Activated B cell treated with CpG ODN at 0.5 μM for 24 hours (primary cell): ENCODE results near the gene BEGAIN. TPM values are rescaled to one million over a fixed set of nuclear protein-coding genes. Genes with fewer than 3 reads are reported as not detected.

Experiments used
- ATAC-seq: fragments of 200-7000 bp; cut with Tn5 transposase; one replicate; pipeline ENCODE4 v1.10.0; 2021; ENCODE audit warnings: low read depth, mild to moderate bottlenecking, moderate library complexity
- CTCF ChIA-PET: fragments of 350-600 bp; sonication (Branson Sonifier 250); formaldehyde crosslinking; loops from one replicate; lab custom pipeline; 2021; ENCODE audit warnings: antibody characterized with exemption; lab: Charles Lee
- POLR2A ChIA-PET: fragments of 350-600 bp; sonication (Branson Sonifier 250); formaldehyde crosslinking; loops from one replicate; lab custom pipeline; 2021; ENCODE audit warnings: antibody characterized with exemption; lab: Charles Lee
- DNase-seq: peaks from one replicate; pipeline ENCODE4 v3.0.0; 2022
- H3K27ac Mint-ChIP-seq: one replicate; pipeline ENCODE4 v1.8.0; 2020; ENCODE audit warnings: mixed read lengths
- H3K27me3 Mint-ChIP-seq: one replicate; pipeline ENCODE4 v1.8.0; 2021; ENCODE audit warnings: mixed read lengths
- H3K36me3 Mint-ChIP-seq: one replicate; pipeline ENCODE4 v1.8.0; 2021; ENCODE audit warnings: low read depth, mixed read lengths
- H3K4me1 Mint-ChIP-seq: one replicate; pipeline ENCODE4 v1.8.0; 2021; ENCODE audit warnings: mixed read lengths
- H3K4me3 Mint-ChIP-seq: one replicate; pipeline ENCODE4 v1.8.0; 2020; ENCODE audit warnings: mild to moderate bottlenecking, mixed read lengths
- H3K9me3 Mint-ChIP-seq: one replicate; pipeline ENCODE4 v1.8.0; 2020; ENCODE audit warnings: mixed read lengths
- intact Hi-C: fragments of 100-400 bp; cut with micrococcal nuclease; formaldehyde crosslinking; loops from one replicate; pipeline ENCODE4 v1.15.1; 2024
- total RNA-seq: library from RNA; stranded (reverse); gene quantifications from 2 replicates; pipeline ENCODE4 v1.2.3, GENCODE V29; 2022
- TF ChIP-seq, protein P1 (sequence below): fragments of 200-600 bp; IDR thresholded peaks from one replicate; pipeline ENCODE4 v1.8.0; 2022; ENCODE audit warnings: antibody characterized with exemption, mild to moderate bottlenecking

The BEGAIN gene
- total RNA-seq, 1 donor from 2014 or later = not detected

- peaks cover 28% of the 10 kb centered on the region for H3K27me3 Mint-ChIP-seq
- ATAC-seq = no peak
- CTCF ChIA-PET = no interaction called here
- no peak for DNase-seq
- POLR2A ChIA-PET = no interaction called here
- TF ChIP-seq, protein P1, sequence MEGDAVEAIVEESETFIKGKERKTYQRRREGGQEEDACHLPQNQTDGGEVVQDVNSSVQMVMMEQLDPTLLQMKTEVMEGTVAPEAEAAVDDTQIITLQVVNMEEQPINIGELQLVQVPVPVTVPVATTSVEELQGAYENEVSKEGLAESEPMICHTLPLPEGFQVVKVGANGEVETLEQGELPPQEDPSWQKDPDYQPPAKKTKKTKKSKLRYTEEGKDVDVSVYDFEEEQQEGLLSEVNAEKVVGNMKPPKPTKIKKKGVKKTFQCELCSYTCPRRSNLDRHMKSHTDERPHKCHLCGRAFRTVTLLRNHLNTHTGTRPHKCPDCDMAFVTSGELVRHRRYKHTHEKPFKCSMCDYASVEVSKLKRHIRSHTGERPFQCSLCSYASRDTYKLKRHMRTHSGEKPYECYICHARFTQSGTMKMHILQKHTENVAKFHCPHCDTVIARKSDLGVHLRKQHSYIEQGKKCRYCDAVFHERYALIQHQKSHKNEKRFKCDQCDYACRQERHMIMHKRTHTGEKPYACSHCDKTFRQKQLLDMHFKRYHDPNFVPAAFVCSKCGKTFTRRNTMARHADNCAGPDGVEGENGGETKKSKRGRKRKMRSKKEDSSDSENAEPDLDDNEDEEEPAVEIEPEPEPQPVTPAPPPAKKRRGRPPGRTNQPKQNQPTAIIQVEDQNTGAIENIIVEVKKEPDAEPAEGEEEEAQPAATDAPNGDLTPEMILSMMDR = no peak
- no peak overlapping the region for H3K27ac Mint-ChIP-seq
- intact Hi-C loops = no loop called here
- no peak overlapping the region for H3K4me3 Mint-ChIP-seq
- peaks cover 10% of the 10 kb centered on the region for H3K4me1 Mint-ChIP-seq
- no peaks in the 10 kb centered on the region for H3K36me3 Mint-ChIP-seq
- no peaks in the 10 kb centered on the region for H3K9me3 Mint-ChIP-seq
Observed at GRCh38 chr14:100573757-100574641, 13.2 kb downstream of the BEGAIN start.

DNA sequence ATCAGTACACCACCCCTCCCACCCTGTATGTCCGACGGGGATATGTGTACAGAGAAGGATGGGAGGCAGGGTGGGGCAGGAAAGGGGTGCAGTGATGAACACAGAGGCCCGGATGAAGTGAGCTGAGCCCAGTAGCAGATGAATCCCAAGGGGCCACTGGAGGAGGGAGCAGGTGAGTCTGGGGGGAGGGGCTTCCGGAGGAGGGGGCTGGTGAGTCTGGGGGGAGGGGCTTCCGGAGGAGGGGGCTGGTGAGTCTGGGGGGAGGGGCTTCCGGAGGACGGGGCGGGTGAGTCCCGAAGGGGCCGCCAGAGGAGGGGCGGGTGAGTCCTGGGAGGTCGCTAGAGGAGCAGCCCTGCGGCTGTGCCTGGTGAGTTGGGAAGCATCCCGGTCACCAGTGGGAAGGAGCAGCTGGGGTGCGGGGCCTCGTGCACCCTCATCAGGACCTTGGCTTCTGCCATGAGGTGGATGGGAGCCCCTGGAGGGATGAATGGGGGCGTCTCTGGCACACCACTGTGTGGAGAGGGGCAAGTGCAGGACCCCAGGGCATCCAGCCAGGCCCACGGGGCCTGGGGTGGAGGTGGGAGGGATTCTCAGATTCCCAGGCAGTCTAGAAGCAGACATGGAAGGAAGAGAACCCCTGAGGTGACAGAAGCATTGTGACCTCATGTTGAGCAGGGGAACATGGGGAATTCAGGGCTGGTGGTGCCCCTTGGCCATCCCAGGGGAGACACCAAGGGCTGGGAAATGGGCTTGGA is 14.0 kb downstream of the BEGAIN start:
- intact Hi-C loops = no loop called here
- Mint-ChIP-seq H3K36me3 (no peaks in the 10 kb centered on the region), H3K4me1 (peaks cover 10% of the 10 kb centered on the region), H3K4me3 (no peak overlapping the region), H3K9me3 (no peaks in the 10 kb centered on the region), H3K27ac (no peak overlapping the region), H3K27me3 (peaks cover 28% of the 10 kb centered on the region)
- no peak for ATAC-seq
- ChIA-PET CTCF (no interaction called here), POLR2A (no interaction called here)
- no peak for DNase-seq
- TF ChIP-seq, protein P1 = no peak

DNA sequence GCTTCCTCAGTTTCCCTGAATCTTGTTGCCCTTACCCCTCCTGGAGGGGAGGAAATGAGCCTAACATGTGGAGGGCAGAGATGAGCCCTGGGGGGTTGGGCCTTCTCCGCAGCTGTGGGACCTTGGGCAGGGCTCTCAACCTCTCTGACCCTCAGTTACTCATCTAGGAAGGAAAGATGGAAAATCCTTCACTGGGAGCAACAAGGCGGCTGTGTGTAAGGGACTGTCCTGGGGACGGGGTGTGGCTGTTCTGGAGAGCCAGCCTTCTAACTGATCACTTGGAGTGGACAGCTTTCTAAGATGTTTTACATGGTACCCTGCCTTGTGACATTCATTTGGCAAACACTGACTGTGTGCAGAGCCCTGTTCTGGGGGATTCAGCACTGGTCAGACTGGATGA is 14.7 kb downstream of the BEGAIN start:
- intact Hi-C loops = no loop called here
- H3K4me1 Mint-ChIP-seq = peaks cover 10% of the 10 kb centered on the region
- no peak for ATAC-seq
- ChIA-PET CTCF (no interaction called here), POLR2A (no interaction called here)
- no peak overlapping the region for H3K4me3 Mint-ChIP-seq
- TF ChIP-seq, protein P1 = no peak
- no peaks in the 10 kb centered on the region for H3K36me3 Mint-ChIP-seq
- peaks cover 28% of the 10 kb centered on the region for H3K27me3 Mint-ChIP-seq
- H3K9me3 Mint-ChIP-seq = no peaks in the 10 kb centered on the region
- no peak for DNase-seq
- no peak overlapping the region for H3K27ac Mint-ChIP-seq

GRCh38 chr14:100571837-100572236 is 15.4 kb downstream of the BEGAIN start:
- Mint-ChIP-seq H3K27me3 (peaks cover 30% of the 10 kb centered on the region), H3K9me3 (no peaks in the 10 kb centered on the region), H3K4me3 (no peak overlapping the region), H3K36me3 (no peaks in the 10 kb centered on the region), H3K27ac (no peak overlapping the region), H3K4me1 (peaks cover 13% of the 10 kb centered on the region)
- intact Hi-C loops = no loop called here
- ChIA-PET CTCF (no interaction called here), POLR2A (no interaction called here)
- no peak for DNase-seq
- ATAC-seq = no peak
- TF ChIP-seq, protein P1 = no peak

- H3K4me3 Mint-ChIP-seq = no peak overlapping the region
Observed at GRCh38 chr14:100570726-100571454, 16.3 kb downstream of the BEGAIN start.

More at GRCh38 chr14:100570726-100571454, 16.3 kb downstream of the BEGAIN start:
- Mint-ChIP-seq H3K27ac (no peak overlapping the region), H3K27me3 (peaks cover 36% of the 10 kb centered on the region), H3K36me3 (no peaks in the 10 kb centered on the region), H3K4me1 (peaks cover 13% of the 10 kb centered on the region), H3K9me3 (no peaks in the 10 kb centered on the region)
- CTCF ChIA-PET = no interaction called here
- POLR2A ChIA-PET = no interaction called here
- DNase-seq = no peak
- TF ChIP-seq, protein P1 = no peak
- intact Hi-C loops = no loop called here
- no peak for ATAC-seq
